H1 (cell line): ENCODE measurements around the gene ZBTB44. TPM values are rescaled to one million over a fixed set of nuclear protein-coding genes. Genes with fewer than 3 reads are reported as not detected.

Experiments
- CEBPB ChIP-seq: IDR thresholded peaks from 2 replicates; pipeline ENCODE4 v1.6.1; 2012; ENCODE audit warnings: low read depth, low read length
- polyA plus RNA-seq, 7 experiments: library from polyadenylated mRNA; depleted of rRNA in 3 of 7; stranded (reverse) in 5 of 7; unstranded in 2 of 7; fragments of >200 nt in 5 of 7; fragments of 200-250 nt in 2 of 7; gene quantifications; 1 replicate in 5 of 7; 2 replicates in 1 of 7; 4 replicates in 1 of 7; pipeline versions ENCODE4 v1.2.1 to v1.2.3, GENCODE V29; 2011 to 2013; ENCODE audit warnings: missing spikeins in 2 of 7, mixed read lengths in 2 of 7
- total RNA-seq: library from RNA; stranded (reverse); fragmentation: NEBNext Ultra II Directional; extraction: Animal tissue kit (Norgen Biotek cat#: 25700); gene quantifications from 2 replicates; pipeline ENCODE4 v1.2.1, GENCODE V29; 2021
- TF ChIP-seq, protein P1 (sequence below): IDR thresholded peaks from 2 replicates; pipeline ENCODE4 v1.6.1; 2012; ENCODE audit warnings: inconsistent platforms
- TF ChIP-seq, protein P2 (sequence below): IDR thresholded peaks from 2 replicates; pipeline ENCODE4 v1.6.1; 2011; ENCODE audit warnings: low read depth, mild to moderate bottlenecking, low read length; ENCODE audit not compliant: insufficient read depth
- TF ChIP-seq, protein P3 (sequence below): IDR thresholded peaks from 2 replicates; pipeline ENCODE4 v1.6.1; 2011; ENCODE audit warnings: low read length, improper control_type of control experiment

Gene ZBTB44
- total and polyA plus RNA-seq, 2 of the 8 experiments (the other 6 are each of a cell fraction or from before 2014, with no cell fraction given): 37.2 to 158 TPM

GRCh38 chr11:130359419-130359818 lies 44.7 kb upstream of the ZBTB44 start (continued):
- TF ChIP-seq, protein P1, sequence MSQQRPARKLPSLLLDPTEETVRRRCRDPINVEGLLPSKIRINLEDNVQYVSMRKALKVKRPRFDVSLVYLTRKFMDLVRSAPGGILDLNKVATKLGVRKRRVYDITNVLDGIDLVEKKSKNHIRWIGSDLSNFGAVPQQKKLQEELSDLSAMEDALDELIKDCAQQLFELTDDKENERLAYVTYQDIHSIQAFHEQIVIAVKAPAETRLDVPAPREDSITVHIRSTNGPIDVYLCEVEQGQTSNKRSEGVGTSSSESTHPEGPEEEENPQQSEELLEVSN: no peak
- TF ChIP-seq CEBPB: no peak
- TF ChIP-seq, protein P2, sequence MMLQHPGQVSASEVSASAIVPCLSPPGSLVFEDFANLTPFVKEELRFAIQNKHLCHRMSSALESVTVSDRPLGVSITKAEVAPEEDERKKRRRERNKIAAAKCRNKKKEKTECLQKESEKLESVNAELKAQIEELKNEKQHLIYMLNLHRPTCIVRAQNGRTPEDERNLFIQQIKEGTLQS: no peak
- TF ChIP-seq, protein P3, sequence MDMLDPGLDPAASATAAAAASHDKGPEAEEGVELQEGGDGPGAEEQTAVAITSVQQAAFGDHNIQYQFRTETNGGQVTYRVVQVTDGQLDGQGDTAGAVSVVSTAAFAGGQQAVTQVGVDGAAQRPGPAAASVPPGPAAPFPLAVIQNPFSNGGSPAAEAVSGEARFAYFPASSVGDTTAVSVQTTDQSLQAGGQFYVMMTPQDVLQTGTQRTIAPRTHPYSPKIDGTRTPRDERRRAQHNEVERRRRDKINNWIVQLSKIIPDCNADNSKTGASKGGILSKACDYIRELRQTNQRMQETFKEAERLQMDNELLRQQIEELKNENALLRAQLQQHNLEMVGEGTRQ: no peak
